Measurements from ENCODE around the gene CXCL8. TPM values are rescaled to one million over a fixed set of nuclear protein-coding genes. Genes with fewer than 3 reads are reported as not detected.

The CXCL8 gene
- total RNA-seq, 1 experiment from 2014 or later, result 477 TPM

- intact Hi-C loops (cut with micrococcal nuclease), result loop anchor here (1.0 to 5.0 kb wide), 2 partner anchors 10 to 46 kb away; no protein-coding TSS in a partner anchor
- Histone ChIP-seq H3K27me3 (ENCODE audit: low read length) (no peaks in the 10 kb centered on the region), H3K27ac (ENCODE audit: low read length) (peak overlapping the region; percentile 96), H4K20me1 (ENCODE audit: low read length) (no peaks in the 10 kb centered on the region), H3K4me2 (ENCODE audit: low read length) (peak overlapping the region; percentile 81), H3K9me3 (ENCODE audit: low read length) (no peaks in the 10 kb centered on the region), H3K4me1 (ENCODE audit: insufficient read depth, low read length) (peaks cover 66% of the 10 kb centered on the region), H2AFZ (ENCODE audit: low read length) (peak overlapping the region; percentile 31; the same call in 1 of the 2 replicates), H3K36me3 (ENCODE audit: low read depth, low read length) (no peaks in the 10 kb centered on the region), H3F3A (ENCODE audit: low read length, unreplicated experiment) (peaks cover 35% of the 10 kb centered on the region), H3K9ac (ENCODE audit: low read length) (peak overlapping the region; percentile 97), H3K9me2 (replicated peaks; ENCODE audit: low read length) (no peaks in the 10 kb centered on the region), H3K4me3 (ENCODE audit: low read length) (peak overlapping the region; percentile 48), H3K79me2 (ENCODE audit: low read length) (no peaks in the 10 kb centered on the region)
- ChIA-PET POLR2A (ENCODE audit: unreplicated experiment) (interaction anchor here (0.5 to 1.9 kb wide), 7 partner anchors 13 to 451 kb away, joined by 3 to 6 read pairs (median 3); no protein-coding TSS in a partner anchor), CTCF (interaction anchor here (1.6 kb wide), 1 partner anchor 156 kb away, joined by 5 read pairs; no protein-coding TSS in a partner anchor)
- TF ChIP-seq EZH2 (IDR thresholded peaks at IDR 0.05; ENCODE audit: low read length, unreplicated experiment) (no peak), CTCF (conservative IDR thresholded peaks at IDR 0.05; ENCODE audit: low read depth, low read length) (no peak), EZH2phosphoT487 (IDR thresholded peaks at IDR 0.05; ENCODE audit: borderline replicate concordance, low read length) (no peak)
- ATAC-seq (peak; percentile 66), DNase-seq (peak; percentile 99)
- TSS peak; percentile 45 for BruUV-seq (replicated peaks)
Measured at GRCh38 chr4:73707918-73708577, 32.3 kb upstream of the CXCL8 start.

GRCh38 chr4:73709451-73710033 lies 30.8 kb upstream of the CXCL8 start:
- Histone ChIP-seq H3K4me1 (ENCODE audit: insufficient read depth, low read length) (peaks cover 67% of the 10 kb centered on the region), H3K4me2 (ENCODE audit: low read length) (no peak overlapping the region), H3K9me2 (replicated peaks; ENCODE audit: low read length) (no peaks in the 10 kb centered on the region), H3K27ac (ENCODE audit: low read length) (peak overlapping the region; percentile 96), H3K27me3 (ENCODE audit: low read length) (no peaks in the 10 kb centered on the region), H3F3A (ENCODE audit: low read length, unreplicated experiment) (peaks cover 33% of the 10 kb centered on the region), H3K79me2 (ENCODE audit: low read length) (no peaks in the 10 kb centered on the region), H4K20me1 (ENCODE audit: low read length) (no peaks in the 10 kb centered on the region), H3K4me3 (ENCODE audit: low read length) (no peak overlapping the region), H3K36me3 (ENCODE audit: low read depth, low read length) (no peaks in the 10 kb centered on the region), H2AFZ (ENCODE audit: low read length) (no peak overlapping the region), H3K9ac (ENCODE audit: low read length) (peak overlapping the region; percentile 97), H3K9me3 (ENCODE audit: low read length) (no peaks in the 10 kb centered on the region)
- no TSS peak for BruUV-seq (replicated peaks)
- ChIA-PET POLR2A (ENCODE audit: unreplicated experiment) (no interaction called here), CTCF (no interaction called here)
- TF ChIP-seq CTCF (conservative IDR thresholded peaks at IDR 0.05; ENCODE audit: low read depth, low read length), result no peak
- TF ChIP-seq EZH2phosphoT487 (IDR thresholded peaks at IDR 0.05; ENCODE audit: borderline replicate concordance, low read length), result no peak
- no peak for DNase-seq
- intact Hi-C loops (cut with micrococcal nuclease), result loop anchor here (5.0 kb wide), 1 partner anchor 47 kb away; no protein-coding TSS in a partner anchor
- ATAC-seq, result no peak

GRCh38 chr4:73710094-73710493 lies 30.3 kb upstream of the CXCL8 start:
- no TSS peak for BruUV-seq (replicated peaks)
- Histone ChIP-seq H3F3A (ENCODE audit: low read length, unreplicated experiment) (peaks cover 33% of the 10 kb centered on the region), H3K9me3 (ENCODE audit: low read length) (no peaks in the 10 kb centered on the region), H3K27ac (ENCODE audit: low read length) (peak overlapping the region; percentile 96), H3K4me3 (ENCODE audit: low read length) (no peak overlapping the region), H3K4me1 (ENCODE audit: insufficient read depth, low read length) (peaks cover 62% of the 10 kb centered on the region), H3K9ac (ENCODE audit: low read length) (peak overlapping the region; percentile 97; the same call in 1 of the 2 replicates), H3K9me2 (replicated peaks; ENCODE audit: low read length) (no peaks in the 10 kb centered on the region), H2AFZ (ENCODE audit: low read length) (no peak overlapping the region), H4K20me1 (ENCODE audit: low read length) (no peaks in the 10 kb centered on the region), H3K27me3 (ENCODE audit: low read length) (no peaks in the 10 kb centered on the region), H3K36me3 (ENCODE audit: low read depth, low read length) (no peaks in the 10 kb centered on the region), H3K79me2 (ENCODE audit: low read length) (no peaks in the 10 kb centered on the region), H3K4me2 (ENCODE audit: low read length) (no peak overlapping the region)
- intact Hi-C loops (cut with micrococcal nuclease), result no loop called here
- DNase-seq, result no peak
- no peak for ATAC-seq
- TF ChIP-seq CTCF (conservative IDR thresholded peaks at IDR 0.05; ENCODE audit: low read depth, low read length) (no peak), EZH2phosphoT487 (IDR thresholded peaks at IDR 0.05; ENCODE audit: borderline replicate concordance, low read length) (no peak), EZH2 (IDR thresholded peaks at IDR 0.05; ENCODE audit: low read length, unreplicated experiment) (no peak)
- ChIA-PET POLR2A (ENCODE audit: unreplicated experiment) (no interaction called here), CTCF (no interaction called here)
